ENCODE measurements around the gene SERPINA9.

SERPINA9 gene

GRCh38 chr14:94461526-94462218 lies 14.3 kb downstream of the SERPINA9 start:
- no peak for DNase-seq

- DNase-seq = no peak
Measured at GRCh38 chr14:94460631-94461416, 15.2 kb downstream of the SERPINA9 start.

- no peak for DNase-seq
Measured at GRCh38 chr14:94458558-94459205, 17.3 kb downstream of the SERPINA9 start.

- DNase-seq = no peak
Measured at GRCh38 chr14:94458096-94458495, 17.9 kb downstream of the SERPINA9 start.

- DNase-seq = no peak
Measured at GRCh38 chr14:94455928-94456327, 20.1 kb downstream of the SERPINA9 start.

GRCh38 chr14:94451826-94452225 lies 24.2 kb downstream of the SERPINA9 start:
- DNase-seq = no peak

- no peak for DNase-seq
Measured at GRCh38 chr14:94451091-94451771, 24.8 kb downstream of the SERPINA9 start.

GRCh38 chr14:94450722-94451090 lies 25.3 kb downstream of the SERPINA9 start:
- DNase-seq = no peak

GRCh38 chr14:94449930-94450329 lies 26.1 kb downstream of the SERPINA9 start:
- DNase-seq = no peak

GRCh38 chr14:94448071-94448808 lies 27.8 kb downstream of the SERPINA9 start:
- DNase-seq = no peak

- DNase-seq = no peak
Measured at GRCh38 chr14:94447206-94447605, 28.8 kb downstream of the SERPINA9 start.

GRCh38 chr14:94446126-94446525 lies 29.9 kb downstream of the SERPINA9 start:
- DNase-seq = no peak

- no peak for DNase-seq
Measured at GRCh38 chr14:94445003-94445402, 31.0 kb downstream of the SERPINA9 start.

GRCh38 chr14:94441531-94442205 lies 34.3 kb downstream of the SERPINA9 start:
- DNase-seq = no peak

GRCh38 chr14:94441130-94441529 lies 34.9 kb downstream of the SERPINA9 start:
- no peak for DNase-seq

GRCh38 chr14:94439453-94440057 lies 36.4 kb downstream of the SERPINA9 start:
- DNase-seq = no peak

- DNase-seq = no peak
Measured at GRCh38 chr14:94428610-94429009, 47.4 kb downstream of the SERPINA9 start.

GRCh38 chr14:94427016-94427613 lies 48.9 kb downstream of the SERPINA9 start:
- DNase-seq = no peak

GRCh38 chr14:94426526-94426925 lies 49.5 kb downstream of the SERPINA9 start:
- no peak for DNase-seq

- DNase-seq = no peak
Measured at GRCh38 chr14:94424371-94424770, 51.6 kb downstream of the SERPINA9 start.

- no peak for DNase-seq
Measured at GRCh38 chr14:94423453-94424056, 52.4 kb downstream of the SERPINA9 start.

All from SIG-M5 (cell line).